Astrocyte of the hippocampus (primary cell): Measurements from ENCODE around the gene CRIM1.

Source experiments
- DNase-seq: peaks from one replicate; pipeline ENCODE4 v3.0.0; 2011; ENCODE audit warnings: low read depth, low spot score

The CRIM1 gene

DNA sequence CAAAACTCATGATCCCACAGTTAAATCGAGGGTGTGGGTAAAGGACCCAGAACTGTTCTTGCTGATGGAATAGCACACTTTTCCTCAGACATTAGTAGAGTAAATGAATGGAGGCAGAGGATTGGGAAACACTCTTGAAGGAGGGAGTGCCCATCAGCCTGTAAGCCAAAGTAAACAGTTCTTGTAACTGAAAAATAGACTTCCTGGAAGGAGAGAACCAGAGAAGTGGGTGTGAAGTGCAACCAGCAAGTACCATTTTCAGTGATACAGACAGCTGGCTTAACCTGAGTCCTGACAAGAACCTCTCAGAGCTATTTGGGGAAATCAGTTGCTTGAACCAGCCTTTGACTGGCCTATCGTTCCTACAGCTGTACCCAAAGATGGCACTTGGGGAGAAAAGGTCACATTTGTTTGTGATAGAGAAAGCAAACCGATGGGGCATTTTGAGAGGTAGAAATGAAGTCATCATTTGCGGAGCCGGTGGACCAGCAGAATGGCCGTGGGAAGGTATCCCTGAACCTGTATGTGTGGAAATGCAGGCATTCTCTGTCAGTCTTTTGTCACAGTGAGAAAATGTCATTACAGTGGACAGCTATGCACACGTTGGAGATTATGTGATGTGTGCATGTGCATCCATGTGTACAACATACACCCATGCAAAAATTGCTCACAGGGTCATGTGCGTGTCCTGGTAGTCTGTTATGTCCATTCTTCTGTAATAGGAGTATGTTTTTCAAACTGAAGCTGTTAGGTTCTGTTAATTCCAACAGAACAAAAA lies 17.8 kb downstream of the CRIM1 start:
- DNase-seq: no peak

DNA sequence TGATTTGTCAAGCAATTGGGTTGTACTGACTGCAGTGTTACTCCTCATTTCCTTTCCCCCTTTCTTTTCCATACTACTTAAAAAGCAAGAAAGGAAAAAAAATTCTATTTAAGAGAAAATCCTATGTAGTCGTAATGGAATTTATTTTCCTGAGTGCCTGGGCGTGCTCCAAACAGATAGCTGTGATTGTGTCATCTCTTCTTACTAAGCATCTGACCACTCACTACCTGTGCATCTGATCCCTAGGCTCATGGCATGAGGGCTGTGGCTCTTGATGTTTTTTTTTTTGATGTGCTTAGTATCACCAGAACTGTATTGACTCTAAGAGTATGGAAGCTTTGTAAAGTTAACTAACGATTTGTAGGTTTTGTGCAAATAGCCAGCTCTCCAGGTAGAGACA lies 19.0 kb downstream of the CRIM1 start:
- no peak for DNase-seq

DNA sequence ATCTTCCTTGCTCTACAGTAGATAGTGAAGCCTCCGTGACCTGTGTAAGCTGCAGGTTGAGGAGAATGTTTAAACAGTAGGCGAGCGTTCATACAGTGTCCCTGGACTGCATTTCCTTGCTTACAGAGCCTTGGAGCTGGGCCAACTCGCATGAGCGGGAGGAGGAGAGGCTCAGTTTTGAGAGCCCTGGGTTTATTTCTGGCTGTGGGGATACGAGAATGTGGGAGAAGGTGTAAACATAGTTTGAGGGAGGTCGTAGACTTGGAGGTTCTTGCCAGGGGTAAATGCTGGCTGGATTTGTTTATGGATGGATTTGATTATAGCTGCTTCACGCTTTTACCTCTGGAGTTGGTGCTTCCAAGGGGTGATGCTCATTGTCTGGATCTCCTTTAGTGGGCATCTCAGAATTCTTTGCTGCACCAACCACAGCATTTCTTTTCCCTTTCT lies 20.8 kb downstream of the CRIM1 start:
- DNase-seq: peak; percentile 81

DNA sequence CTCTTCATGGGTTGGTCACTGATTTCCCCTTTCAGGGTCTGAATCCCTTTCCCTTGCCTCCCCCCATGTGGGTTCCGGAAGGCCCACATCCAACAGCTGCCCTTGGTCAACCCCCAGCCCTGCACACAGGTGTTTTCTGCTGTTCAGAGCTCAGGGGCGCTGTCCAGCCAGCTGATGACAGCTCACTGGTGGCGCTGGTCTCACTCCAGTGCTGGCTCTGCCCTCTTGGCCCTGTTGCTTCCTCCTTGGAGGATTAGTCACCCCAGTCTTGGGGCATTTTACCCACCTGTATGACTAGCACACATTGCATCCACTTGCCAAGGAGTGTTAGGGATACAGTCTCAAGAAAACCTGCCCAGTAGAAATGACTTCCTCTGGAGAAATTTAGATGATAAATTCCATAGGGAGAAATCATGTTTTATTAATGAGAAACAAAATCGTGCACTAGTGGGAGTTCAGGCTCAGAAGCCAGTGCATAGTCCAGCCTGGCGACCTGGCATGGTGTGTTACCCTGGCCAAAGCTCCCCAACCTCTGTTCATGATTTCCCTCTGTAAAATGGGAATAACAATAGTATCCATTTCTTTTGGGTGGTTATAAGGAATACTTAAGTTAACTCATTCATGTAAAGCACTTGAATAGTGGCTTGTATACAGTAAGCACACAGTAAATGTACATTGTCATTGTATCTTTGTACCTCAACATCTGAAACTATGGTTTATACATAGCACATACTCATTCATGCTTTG lies 21.6 kb downstream of the CRIM1 start:
- no peak for DNase-seq

DNA sequence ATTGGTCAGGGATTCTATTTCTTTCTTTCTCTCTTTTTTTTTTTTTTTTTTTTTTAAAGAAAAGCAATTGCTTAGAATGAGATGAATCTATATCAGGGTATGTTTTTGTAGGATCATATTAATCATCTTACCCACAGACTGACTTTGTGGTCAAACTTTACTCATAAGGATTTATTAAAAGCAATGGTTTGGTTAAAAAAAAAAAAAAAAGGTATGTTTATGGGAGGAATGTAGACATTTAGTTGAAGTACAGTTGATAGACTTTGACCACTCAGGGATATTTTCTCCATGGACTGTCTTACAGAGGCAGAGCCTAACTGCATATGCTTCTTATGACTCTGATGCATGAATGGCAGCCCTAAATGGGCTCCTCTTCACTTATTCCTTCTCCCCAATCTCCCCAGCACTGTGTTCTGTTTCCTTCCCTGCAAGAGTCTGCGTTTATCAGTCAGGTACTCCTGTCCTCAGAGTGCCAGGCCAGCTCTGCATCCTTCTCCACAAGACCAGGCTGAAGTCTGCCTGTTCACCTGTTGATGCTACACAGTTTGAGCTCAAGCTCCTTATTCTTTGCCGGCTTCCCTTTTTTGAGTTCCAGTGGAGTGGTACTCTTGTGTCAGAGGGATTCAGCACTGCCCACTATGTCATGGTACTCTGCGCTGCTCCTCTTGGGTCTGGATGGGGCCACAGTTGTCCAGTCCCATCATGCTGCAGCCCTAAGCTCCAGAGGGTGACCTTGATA lies 24.3 kb downstream of the CRIM1 start:
- no peak for DNase-seq

DNA sequence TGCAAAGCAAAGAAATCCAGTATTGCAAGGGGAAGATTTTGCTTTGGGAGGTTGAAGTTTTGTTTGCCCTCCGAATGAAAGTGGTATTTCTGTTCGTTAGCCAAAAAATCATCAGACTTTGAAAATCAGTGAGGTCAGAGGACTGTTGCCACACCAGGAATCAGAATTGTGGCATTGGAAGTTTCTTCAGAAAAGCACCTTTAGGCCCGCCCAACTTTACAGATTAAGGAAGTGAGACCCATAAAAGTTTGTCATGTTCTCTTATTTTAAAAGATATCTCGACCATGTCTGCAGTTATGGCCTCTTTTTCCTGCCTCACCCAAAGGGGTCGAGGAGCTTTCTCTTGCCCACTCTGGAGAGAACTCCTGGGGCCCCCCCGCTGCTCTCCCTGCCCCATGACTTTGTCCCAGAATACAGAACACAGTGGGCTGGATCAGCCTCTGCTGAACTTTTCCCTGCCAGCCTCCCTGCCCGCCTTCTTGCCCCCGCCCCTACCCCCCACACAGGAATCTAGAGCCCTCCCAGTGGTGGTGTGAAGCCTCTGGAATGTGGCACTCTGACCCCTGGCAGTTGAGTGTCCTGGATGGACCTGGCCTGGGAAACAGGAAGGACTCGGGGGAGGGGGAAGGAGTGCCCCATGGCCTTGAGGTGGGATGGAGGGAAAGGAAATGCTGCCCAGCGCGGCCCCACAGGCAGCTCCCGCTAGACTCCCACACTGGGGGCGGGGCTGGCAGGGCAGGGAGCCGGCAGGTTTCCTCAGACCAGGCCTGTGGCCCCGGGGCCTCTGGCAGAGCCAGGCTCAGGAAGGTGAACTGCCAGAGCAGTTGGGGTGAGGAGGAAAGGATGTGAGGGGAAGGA lies 25.3 kb downstream of the CRIM1 start:
- no peak for DNase-seq

DNA sequence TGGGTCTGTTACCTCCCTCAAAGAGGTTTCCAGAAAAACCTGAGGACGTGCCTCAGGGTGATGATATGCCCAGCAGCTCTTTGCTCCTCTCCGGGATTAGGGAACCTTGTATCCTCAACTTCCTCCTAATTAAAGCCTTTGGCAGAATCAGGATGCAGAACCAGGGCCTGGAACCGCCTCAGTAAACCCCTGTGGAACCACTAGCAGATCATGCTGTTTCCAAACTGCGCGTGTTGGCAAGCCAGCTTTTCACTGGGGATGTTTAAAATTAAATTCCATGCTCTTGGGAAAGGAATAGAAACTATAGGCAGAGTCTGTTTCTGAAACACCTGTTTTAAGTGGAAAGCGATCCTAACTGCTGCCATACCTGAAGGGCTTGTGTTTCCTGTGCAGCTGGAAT lies 26.4 kb downstream of the CRIM1 start:
- DNase-seq: no peak

DNA sequence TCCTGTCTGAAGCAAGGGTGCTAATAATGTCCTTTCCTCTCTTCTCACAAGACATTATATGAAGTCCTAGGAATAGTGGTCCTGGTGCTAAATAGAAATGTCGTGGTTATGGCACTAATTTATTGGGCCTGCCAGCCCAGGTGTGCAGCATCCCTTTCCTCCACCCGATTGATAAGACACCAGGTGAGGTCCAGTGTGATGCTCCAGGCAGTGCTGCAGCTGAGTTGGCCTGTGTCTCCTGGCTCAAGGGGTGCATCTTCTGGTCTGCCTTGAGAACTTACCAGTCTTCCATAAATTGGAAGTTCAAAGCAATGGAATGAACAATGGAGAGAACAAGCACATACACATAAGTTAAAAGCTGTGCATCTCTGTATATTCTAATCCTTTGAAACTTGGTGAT lies 26.9 kb downstream of the CRIM1 start:
- no peak for DNase-seq

DNA sequence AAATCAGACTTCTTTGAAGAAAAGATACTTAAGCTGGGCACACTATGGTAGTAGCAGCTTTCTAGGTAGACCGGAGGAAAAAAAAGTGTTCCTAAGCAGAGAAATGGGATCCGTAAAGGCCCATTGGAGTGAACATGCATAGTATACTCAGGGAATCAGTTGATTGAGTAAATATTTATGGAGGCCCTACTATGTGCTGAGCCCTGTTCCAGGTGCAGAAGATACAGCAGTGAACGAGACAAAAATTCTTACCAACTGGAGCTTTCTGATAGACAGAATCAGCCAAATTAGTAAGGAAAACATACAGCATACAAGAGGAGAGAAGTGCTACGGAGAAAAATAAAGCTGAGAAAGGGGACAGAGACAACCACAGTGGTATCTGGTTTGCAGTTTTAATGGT lies 28.1 kb downstream of the CRIM1 start:
- DNase-seq: no peak

DNA sequence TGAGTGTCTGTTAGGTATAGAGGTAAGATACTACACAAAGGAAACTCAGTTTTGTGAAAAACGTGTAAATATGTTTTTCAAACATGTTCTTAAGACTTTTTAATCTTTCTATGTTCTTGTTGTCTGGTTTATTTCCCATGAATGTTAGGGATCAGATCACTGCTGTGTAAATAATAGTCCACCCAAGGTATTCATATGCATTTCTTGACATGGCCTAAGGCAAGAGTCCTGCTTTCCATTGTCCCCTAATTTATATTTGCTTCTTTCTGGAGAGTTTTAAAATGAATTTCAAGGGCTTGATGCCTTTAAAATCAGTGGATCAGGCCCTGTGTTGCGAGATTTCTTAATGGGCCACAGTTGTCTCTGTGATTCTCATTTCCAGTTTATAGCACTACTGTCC lies 28.9 kb downstream of the CRIM1 start:
- no peak for DNase-seq

DNA sequence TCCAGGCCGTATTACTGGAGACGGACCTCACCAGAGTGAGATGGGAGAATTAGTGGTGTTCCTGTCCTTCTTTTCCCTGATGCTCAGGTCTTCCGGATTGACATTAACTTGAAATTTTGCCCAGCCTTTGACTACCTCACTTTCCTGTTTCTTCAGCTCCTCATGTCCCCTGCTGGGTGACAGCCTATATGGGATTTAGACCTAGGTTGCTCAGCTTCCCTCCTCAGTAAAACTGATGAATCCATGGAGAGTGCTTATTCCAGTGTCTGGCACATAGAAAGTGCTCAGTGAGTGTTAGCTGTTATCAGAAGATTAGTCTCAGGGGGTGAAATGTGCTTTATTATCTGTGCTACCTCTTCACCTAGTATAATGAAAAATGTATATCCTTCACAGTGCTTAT lies 30.0 kb downstream of the CRIM1 start:
- DNase-seq: no peak

DNA sequence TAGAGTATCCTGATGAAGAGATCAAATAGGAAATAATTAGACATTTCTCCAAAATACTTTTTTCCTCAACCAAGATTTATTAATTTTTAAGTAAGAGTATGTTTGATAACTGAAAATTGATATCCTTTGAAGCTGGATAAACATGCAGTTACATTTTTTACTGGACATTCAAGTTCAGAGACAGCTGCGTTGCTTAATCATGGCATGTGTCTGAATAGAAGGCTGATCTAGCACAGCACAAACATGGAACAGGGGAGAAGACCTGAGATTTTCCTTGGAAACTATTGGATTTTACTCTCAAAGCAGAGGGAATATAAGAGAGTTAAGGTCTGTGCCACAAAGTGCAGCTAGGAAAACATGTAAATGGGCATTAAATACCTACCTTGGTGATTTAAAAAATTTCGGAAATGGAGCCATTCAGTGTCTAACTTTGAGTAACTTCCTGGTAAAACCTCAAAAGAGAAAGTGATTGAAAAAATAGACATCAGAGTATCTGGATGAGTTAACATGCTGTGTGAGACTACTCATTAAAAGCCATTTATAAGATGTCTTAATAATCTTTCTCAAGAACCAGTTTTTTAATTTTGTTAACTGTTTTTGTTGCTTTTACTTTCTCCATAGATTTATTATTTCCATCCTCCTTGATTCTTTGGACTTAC lies 31.8 kb downstream of the CRIM1 start:
- DNase-seq: no peak

DNA sequence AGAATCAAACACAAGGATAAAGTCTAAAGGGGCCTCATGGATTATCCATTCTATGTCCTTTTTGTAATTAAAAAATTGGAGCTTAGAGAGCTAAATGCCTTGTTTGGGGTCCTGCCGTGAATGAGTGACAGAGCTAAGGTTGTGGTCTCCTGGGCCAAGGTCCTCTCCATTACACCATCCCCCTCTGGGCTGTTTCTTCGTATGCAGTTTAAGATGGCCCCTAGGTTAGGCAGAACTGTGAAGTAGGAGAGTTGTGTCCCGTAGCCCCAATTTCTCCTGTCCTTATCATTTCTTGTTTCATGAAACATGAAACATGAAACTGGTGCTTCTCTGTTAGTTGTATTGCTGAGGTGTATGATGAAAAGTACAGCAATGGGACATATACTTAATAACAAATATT lies 32.9 kb downstream of the CRIM1 start:
- no peak for DNase-seq

DNA sequence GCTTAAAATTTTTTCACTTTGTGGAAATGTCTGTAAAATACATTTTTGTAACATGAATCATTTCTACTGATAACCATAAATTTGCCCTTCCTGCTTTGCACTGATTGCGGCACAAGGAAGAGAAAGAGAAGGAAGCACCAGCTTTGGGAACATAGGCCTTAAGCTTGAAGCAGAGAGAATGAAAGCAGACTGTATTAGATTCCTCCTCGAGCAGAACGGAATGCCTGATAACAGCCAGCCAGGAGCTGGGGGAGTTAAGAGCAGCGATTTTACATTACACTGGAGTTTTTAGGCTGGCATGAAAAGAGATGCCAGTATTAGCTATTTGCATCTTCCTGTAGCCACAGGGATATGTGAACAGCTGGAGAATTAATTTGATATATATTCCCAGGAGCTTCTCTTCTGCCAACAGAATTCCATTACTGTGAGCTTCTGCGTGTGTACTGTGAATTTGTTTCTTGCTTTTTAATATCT lies 33.5 kb downstream of the CRIM1 start:
- DNase-seq: peak; percentile 72

DNA sequence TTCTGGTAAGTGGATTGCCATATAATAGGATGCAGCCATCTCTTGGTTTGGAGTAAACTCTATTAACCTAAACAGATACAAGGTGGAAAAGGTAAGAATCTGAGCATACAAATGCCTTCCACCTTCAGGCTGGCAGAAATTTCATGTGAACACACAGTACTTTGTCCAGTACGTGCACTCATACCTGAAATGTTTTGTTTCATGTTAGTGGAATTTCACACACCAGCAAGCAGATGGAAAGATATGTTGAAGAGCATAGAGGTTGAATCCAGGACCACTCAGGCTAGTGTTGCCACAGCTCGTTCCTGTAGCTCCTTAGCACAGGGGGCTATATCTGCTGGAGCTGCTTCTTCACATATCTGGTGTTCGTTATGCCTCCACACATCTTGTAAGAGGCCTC lies 34.0 kb downstream of the CRIM1 start:
- no peak for DNase-seq

DNA sequence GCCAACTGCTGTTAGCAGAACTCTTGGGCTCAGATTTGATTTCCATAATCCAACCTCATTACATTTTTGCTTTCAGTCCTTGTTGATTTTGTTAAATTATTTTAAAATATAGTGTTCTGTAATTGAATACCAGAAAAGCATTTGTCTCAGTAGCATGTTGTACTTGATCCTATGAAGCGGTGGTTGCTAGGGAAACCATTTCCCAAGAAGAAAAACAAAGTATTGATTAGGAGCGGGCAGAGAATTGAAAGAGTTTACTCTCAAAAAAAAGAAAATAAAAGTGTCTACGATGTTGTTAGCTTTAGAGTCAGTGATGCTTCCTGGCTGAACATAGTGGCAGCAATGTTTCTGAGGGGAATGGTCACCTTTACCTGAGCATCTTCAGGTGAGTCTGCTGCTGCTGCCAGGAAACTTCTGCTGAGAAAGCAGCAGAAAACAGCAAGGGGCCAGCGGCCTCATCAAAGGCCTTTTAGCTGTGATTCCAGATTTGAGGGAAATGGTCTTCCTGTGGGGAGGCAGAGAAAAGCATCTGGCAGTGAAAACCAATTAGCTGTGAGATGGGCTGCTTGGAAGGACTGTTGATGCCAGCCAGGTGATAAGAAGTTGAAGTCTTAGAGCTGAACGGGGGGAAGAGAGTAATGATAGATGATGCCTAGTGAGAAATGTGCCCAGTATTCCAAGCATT lies 37.1 kb downstream of the CRIM1 start:
- DNase-seq: no peak

DNA sequence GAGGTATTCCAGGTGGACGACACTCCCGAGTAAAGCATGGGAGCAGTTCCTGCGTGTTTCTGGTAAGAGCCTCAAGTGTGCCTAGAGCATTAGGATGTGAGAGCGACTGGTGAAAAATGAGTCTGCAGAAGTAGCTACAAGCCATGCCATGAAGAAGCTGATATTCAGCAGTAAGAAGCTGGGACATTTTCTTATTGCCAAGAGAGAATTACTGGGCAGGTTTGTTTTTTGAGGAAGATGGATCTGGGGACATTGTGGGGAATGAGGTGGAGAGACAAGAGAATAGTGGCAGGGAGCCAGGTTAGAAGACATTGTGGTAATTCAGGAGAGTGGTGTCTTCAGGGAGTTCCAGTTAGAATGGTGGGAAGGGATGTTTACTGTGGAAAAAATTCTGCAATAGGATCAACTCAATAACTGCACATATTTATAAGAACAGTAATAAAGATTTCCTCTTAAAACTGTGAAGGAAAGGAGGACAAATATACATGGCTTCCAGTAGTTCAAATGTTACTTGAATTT lies 38.2 kb downstream of the CRIM1 start:
- no peak for DNase-seq

DNA sequence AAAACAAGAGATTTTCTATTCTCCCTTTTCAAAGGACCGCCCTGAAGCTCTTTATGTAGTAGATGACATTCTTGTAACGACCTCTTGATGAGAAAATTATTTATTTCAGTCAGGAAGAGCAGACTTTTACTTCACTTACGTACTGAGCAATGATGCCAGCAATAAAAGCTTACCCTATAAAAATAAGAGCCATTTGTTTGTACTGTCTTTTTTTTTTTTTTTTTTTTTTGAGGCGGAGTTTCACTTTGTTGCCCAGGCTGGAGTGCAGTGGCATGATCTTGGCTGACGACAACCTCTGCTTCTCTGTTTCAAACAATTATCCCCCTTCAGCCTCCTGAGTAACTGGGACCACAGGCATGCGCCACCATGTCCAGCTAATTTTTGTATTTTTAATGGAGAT lies 39.2 kb downstream of the CRIM1 start:
- DNase-seq: no peak

DNA sequence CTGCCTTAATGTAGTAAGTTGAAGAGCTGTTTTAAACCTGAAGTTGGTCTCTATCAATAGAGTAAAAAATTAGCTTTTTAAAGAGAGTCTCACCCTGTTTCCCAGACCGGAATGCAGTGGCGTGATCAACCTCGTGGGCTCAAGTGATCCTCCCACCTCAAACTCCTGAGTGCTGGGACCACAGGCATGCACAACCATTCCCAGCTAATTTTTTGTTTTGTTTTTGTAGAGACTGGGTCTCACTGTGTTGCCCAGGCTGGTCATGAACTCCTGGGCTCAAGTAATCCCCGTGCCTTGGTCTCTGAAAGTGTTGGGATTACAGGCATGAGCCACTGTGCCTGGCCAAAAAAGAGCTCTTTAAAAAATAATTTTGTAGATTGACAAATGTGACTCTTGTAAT lies 40.3 kb downstream of the CRIM1 start:
- peak; percentile 69 for DNase-seq

DNA sequence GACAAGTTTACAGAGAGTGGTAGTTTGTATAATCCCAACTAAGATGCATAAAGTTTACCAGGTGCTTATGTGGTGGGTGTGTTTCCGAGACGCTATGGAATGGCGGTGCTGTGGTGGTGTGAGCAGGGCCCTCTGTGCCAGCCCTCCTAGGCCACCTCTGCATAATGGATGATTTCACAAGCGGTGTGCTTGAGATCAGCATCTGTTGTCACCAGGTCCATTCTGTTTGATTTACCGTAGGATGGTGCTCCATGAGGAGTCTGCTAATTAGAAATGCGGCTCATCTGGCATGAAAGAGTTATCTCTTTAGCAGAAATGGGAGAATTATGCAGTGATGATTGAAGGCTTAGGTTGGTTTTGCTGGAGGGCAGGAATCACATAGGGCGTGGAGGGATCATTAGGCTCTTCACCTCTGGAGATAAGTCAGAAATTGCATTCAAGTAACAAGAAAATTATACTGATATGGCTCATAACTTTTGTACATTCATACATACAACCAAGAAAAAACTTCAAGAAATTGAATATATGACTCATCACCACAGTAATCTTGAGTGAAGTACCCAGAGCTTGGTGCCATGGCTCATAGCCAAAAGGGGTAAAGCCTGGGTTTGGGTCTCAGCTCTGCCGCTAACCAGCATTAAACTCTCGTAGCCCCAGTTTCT lies 41.4 kb downstream of the CRIM1 start:
- no peak for DNase-seq
